GM12892 (cell line): ENCODE results near the gene POLR1C.

ENCODE experiments used
- POLR2A ChIP-seq: IDR thresholded peaks from 2 replicates; pipeline ENCODE4 v1.6.1; 2011; ENCODE audit warnings: low read depth, low read length, control low read depth
- POLR2AphosphoS5 ChIP-seq: IDR thresholded peaks from 2 replicates; pipeline ENCODE4 v1.6.1; 2011; ENCODE audit warnings: low read depth, low read length, control low read depth
- TAF1 ChIP-seq: IDR thresholded peaks from 2 replicates; pipeline ENCODE4 v1.6.1; 2011; ENCODE audit warnings: low read depth, mild to moderate bottlenecking, control low read depth, low read length, borderline replicate concordance

- TF ChIP-seq POLR2A = no peak
- TF ChIP-seq TAF1 = no peak
- TF ChIP-seq POLR2AphosphoS5 = no peak
Measured at GRCh38 chr6:43506171-43506570, 10.7 kb upstream of the POLR1C start.
